ENCODE data around the gene JTB.

Gene JTB

DNA sequence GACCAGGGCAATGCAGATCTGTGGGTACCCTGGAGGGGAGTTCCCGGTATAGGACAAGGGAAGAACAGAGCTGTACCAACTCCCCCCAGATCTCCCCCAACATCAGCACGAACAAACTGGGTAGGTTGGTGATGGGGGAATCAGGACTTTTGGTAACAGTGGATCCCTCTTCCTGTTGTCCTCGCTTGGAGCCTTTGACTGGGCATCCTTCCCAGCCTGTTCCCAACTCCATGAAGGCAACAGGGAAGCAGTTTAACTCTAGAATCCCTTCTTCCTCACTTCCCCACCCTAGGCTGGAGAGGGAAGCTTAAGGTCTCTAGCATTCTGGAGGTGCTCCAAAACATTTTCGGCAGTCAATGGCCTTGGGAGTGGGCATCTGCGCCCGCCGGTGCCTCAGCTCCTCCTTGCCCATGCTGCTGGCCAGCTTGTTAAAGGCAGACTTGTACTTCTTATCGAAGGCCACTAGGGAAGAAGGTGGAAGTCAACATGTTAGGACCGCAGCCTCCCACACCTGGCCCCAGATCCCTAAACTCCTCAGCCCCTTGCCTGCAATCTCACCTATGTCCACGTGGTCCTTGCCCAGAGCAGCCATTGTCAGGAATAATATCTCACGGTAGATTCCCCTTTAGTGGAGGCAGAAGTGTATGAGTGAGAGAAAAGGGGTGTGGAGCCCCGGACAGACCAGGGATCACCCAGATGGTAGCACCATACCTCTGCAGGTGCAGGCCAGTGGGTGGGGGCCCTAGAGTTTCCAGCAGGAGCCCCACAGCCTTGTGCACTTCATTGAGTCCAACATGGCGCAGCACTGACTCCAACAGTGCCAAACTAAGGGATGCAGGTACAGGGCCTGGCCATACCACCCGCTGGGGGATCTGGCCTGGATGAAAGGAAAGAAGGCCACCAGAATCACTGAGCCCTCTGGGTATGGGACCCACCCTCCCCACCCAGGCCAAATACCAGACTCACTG, 47.2 kb downstream of the JTB start:
- DNase-seq = no peak

DNA sequence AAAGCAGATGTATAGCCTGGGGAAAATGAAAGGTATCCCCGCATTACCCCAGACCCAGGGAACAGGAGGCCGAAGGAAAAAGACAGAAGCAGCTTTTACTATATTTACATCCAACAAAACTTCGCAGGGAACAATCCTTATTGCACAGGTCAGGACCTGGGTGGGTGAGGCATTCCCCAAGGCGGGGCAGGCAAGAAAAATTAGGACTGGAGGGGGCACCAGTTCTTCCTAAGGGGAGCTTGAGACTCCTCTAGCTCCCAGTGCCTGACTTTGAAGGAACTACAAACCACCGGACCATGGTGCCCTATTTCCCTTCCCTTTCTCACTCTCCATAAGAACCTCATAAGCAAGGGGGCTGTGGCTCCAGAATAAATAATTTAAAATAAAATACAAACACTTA, 48.0 kb downstream of the JTB start:
- DNase-seq = no peak

DNA sequence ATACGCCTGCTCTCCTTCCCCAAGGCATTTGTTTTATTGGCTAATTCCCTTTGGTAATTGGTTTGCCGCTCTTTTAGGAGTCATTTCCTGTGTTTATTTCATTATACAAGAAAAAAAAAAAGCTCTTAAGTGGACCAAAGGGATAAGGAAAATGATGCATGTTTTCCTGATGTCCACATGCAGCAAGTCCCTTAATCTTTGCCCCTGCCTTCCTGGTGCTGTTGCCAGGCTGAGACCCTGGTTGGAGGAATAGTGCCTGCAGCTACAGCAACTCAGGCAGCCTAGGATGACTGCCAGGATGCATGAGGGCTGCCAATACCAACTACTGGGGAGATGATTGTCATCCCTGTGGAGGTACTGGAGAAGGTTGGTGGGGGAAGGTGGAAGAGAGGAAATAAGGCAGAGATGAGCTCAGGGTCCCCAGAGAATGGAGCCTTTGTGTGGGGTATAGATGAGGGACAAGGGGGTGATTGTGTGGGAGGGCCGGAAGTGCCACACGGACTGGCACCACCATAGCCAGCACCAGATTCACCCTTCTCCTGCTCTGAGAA, 48.6 kb downstream of the JTB start:
- no peak for DNase-seq

DNA sequence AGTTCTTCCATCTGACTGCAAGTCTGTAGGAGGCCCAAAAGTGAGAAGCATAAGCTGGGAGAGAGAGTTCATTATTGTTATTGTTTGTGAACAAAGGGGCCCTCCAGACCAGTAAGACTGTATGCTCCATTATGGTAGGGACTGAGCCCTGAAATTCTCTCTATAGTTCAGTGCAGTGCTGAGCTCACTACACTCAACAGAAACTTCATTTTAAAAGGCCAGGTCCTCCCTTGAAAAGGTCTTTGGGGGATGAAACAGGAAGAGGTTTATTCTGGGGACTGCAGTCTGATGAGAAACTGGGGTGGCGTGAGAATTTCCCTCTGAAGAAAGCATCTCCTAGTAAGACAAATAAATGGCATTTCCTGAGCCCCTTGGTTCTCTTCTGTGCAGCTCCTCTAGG, 49.2 kb downstream of the JTB start:
- no peak for DNase-seq

DNA sequence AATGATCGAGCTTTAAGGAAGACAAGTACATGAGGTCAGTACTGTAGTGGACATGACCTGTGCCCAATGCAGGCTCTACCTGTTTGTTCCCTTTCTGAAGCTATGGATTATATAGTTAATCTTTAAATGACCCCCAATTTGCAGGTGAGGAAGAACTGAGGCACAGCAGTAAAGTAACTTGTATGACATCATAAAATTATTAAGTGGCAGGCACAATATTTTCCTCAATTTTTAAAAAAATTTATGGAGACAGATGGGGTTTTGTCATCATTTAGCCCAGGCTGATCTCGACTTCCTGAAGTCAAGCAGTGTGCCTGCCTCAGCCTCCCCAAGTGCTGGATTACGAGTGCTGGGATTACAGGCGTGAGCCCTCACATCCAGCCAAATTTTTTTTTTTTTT, 51.1 kb downstream of the JTB start:
- no peak for DNase-seq

Measured in NCI-H1092 treated with DMSO at 0.1 percent for 48 hours (cell line).